ENCODE results near the gene STPG4. TPM values are rescaled to one million over a fixed set of nuclear protein-coding genes. Genes with fewer than 3 reads are reported as not detected.
"Not testable (repeated sequence)": the region's sequence is repeated elsewhere in the genome, so short reads cannot be mapped to it uniquely, and the experiment has no call there.

STPG4 gene
- total and polyA plus RNA-seq, 3 donors from 2014 or later, result 3.0 to 19.4 (median 8.5) TPM

- intact Hi-C loops (cut with DNase I; ENCODE audit: low total_unique reads), result no loop called here
- Histone ChIP-seq H3K27ac (no peak overlapping the region), H3K4me1 (no peaks in the 10 kb centered on the region), H3K36me3 (ENCODE audit: low read depth, missing control alignments) (no peaks in the 10 kb centered on the region), H3K9me3 (no peaks in the 10 kb centered on the region), H3K4me3 (no peak overlapping the region), H3K27me3 (no peaks in the 10 kb centered on the region)
- WGBS, 2 donors, result 90 to 93% methylated on average over 5 of the region's 5 CpGs
- DNase-seq, result no peak
- TF ChIP-seq CTCF (IDR thresholded peaks at IDR 0.05), result no peak
- TF ChIP-seq POLR2A (IDR thresholded peaks at IDR 0.05), result no peak
Measured at GRCh38 chr2:47112665-47113435, 42.3 kb downstream of the STPG4 start.

GRCh38 chr2:47109680-47110079 lies 45.4 kb downstream of the STPG4 start:
- WGBS, 2 donors, result 78 to 90% methylated on average over 5 of the region's 5 CpGs
- Histone ChIP-seq H3K27me3 (no peaks in the 10 kb centered on the region), H3K27ac (no peak overlapping the region), H3K4me3 (no peak overlapping the region), H3K4me1 (no peaks in the 10 kb centered on the region), H3K9me3 (no peaks in the 10 kb centered on the region), H3K36me3 (ENCODE audit: low read depth, missing control alignments) (no peaks in the 10 kb centered on the region)
- DNase-seq, result no peak
- intact Hi-C loops (cut with DNase I; ENCODE audit: low total_unique reads), result no loop called here
- TF ChIP-seq POLR2A (IDR thresholded peaks at IDR 0.05) (no peak), CTCF (IDR thresholded peaks at IDR 0.05) (no peak)

GRCh38 chr2:47109007-47109375 lies 46.1 kb downstream of the STPG4 start:
- Histone ChIP-seq H3K36me3 (ENCODE audit: low read depth, missing control alignments) (no peaks in the 10 kb centered on the region), H3K4me3 (no peak overlapping the region), H3K4me1 (no peaks in the 10 kb centered on the region), H3K9me3 (no peaks in the 10 kb centered on the region), H3K27me3 (no peaks in the 10 kb centered on the region), H3K27ac (no peak overlapping the region)
- DNase-seq, result no peak
- intact Hi-C loops (cut with DNase I; ENCODE audit: low total_unique reads), result no loop called here
- TF ChIP-seq POLR2A (IDR thresholded peaks at IDR 0.05), result no peak
- TF ChIP-seq CTCF (IDR thresholded peaks at IDR 0.05), result no peak
- WGBS, 2 donors, result 59 to 60% methylated on average over 4 of the region's 4 CpGs

- intact Hi-C loops (cut with DNase I; ENCODE audit: low total_unique reads); H3K36me3 ChIP-seq (ENCODE audit: low read depth, missing control alignments); DNase-seq; H3K4me1 ChIP-seq; H3K9me3 ChIP-seq; H3K27me3 ChIP-seq; H3K4me3 ChIP-seq; H3K27ac ChIP-seq: not testable (repeated sequence)
- 87 to 89% methylated on average over 18 to 19 of the region's 19 CpGs for WGBS, 2 donors
Measured at GRCh38 chr2:47108267-47109006, 46.7 kb downstream of the STPG4 start.

- H3K27me3 ChIP-seq; DNase-seq; H3K4me1 ChIP-seq; H3K27ac ChIP-seq; H3K36me3 ChIP-seq (ENCODE audit: low read depth, missing control alignments); H3K9me3 ChIP-seq; H3K4me3 ChIP-seq; intact Hi-C loops (cut with DNase I; ENCODE audit: low total_unique reads): not testable (repeated sequence)
- WGBS, 2 donors, result 80 to 98% methylated on average over 1 to 21 of the region's 21 CpGs
Measured at GRCh38 chr2:47107201-47107600, 47.9 kb downstream of the STPG4 start.

GRCh38 chr2:47106231-47106630 lies 48.9 kb downstream of the STPG4 start:
- H3K9me3 ChIP-seq; H3K36me3 ChIP-seq (ENCODE audit: low read depth, missing control alignments); H3K4me3 ChIP-seq; H3K4me1 ChIP-seq; H3K27me3 ChIP-seq; DNase-seq; H3K27ac ChIP-seq; intact Hi-C loops (cut with DNase I; ENCODE audit: low total_unique reads): not testable (repeated sequence)
- 84 to 98% methylated on average over 4 of the region's 4 CpGs for WGBS, 2 donors

GRCh38 chr2:47099712-47100111 lies 55.4 kb downstream of the STPG4 start:
- 97 to 98% methylated on average over 10 to 13 of the region's 14 CpGs for WGBS, 2 donors
- H3K4me1 ChIP-seq; H3K36me3 ChIP-seq (ENCODE audit: low read depth, missing control alignments); intact Hi-C loops (cut with DNase I; ENCODE audit: low total_unique reads); DNase-seq; H3K27me3 ChIP-seq; H3K9me3 ChIP-seq; H3K4me3 ChIP-seq; H3K27ac ChIP-seq: not testable (repeated sequence)
